HG02943 (cell line): ENCODE results near the gene PAOX.

Experiments used
- ATAC-seq: cut with Tn5 transposase; IDR thresholded peaks from one replicate; pipeline ENCODE4 v1.9.1; 2021; ENCODE audit warnings: mild to moderate bottlenecking, low read depth, moderate library complexity; ENCODE audit not compliant: unreplicated experiment

Gene PAOX

GRCh38 chr10:133379152-133379800 lies at the start of gene PAOX:
PAOX (plus strand) TSS chr10:133379262; CDS start chr10:133379317, 55 bp downstream.
- ATAC-seq = peak; percentile 46

GRCh38 chr10:133329491-133330202 lies 49.4 kb upstream of the PAOX start:
- ATAC-seq = peak; percentile 76

- no peak for ATAC-seq
Observed at GRCh38 chr10:133332936-133333699, 45.9 kb upstream of the PAOX start.

- no peak for ATAC-seq
Observed at GRCh38 chr10:133334503-133335245, 44.4 kb upstream of the PAOX start.

- ATAC-seq = no peak
Observed at GRCh38 chr10:133335246-133336117, 43.6 kb upstream of the PAOX start.

- ATAC-seq = no peak
Observed at GRCh38 chr10:133336118-133336576, 42.9 kb upstream of the PAOX start.

GRCh38 chr10:133336577-133337369 lies 42.3 kb upstream of the PAOX start, which contains the start of gene CALY:
CALY (minus strand) TSS chr10:133336896; CDS start chr10:133328989, 7,907 bp downstream.
- no peak for ATAC-seq

- ATAC-seq = no peak
Observed at GRCh38 chr10:133337370-133337725, 41.7 kb upstream of the PAOX start.

- no peak for ATAC-seq
Observed at GRCh38 chr10:133338080-133339071, 40.7 kb upstream of the PAOX start.

GRCh38 chr10:133339708-133340380 lies 39.2 kb upstream of the PAOX start:
- no peak for ATAC-seq

- no peak for ATAC-seq
Observed at GRCh38 chr10:133341983-133342382, 37.1 kb upstream of the PAOX start.

- no peak for ATAC-seq
Observed at GRCh38 chr10:133342942-133343341, 36.1 kb upstream of the PAOX start.

- no peak for ATAC-seq
Observed at GRCh38 chr10:133343558-133343957, 35.5 kb upstream of the PAOX start.

GRCh38 chr10:133344236-133344635 lies 34.8 kb upstream of the PAOX start:
- no peak for ATAC-seq

GRCh38 chr10:133346413-133346812 lies 32.6 kb upstream of the PAOX start:
- no peak for ATAC-seq

GRCh38 chr10:133347710-133348517 lies 31.1 kb upstream of the PAOX start:
- no peak for ATAC-seq
